SK-N-SH (cell line): ENCODE results near the gene PARVG. TPM values are rescaled to one million over a fixed set of nuclear protein-coding genes. Genes with fewer than 3 reads are reported as not detected.
A peak's percentile ranks its signal among the peaks of the same experiment; 100 is the strongest.

Experiments used
- CTCF ChIA-PET: fragments of 300-600, 350-600 bp; formaldehyde crosslinking; extraction: SDS; loops from one replicate; lab custom pipeline; 2021; lab: Yijun Ruan, JAX
- POLR2A ChIA-PET: fragments of 350-600 bp; sonication (Branson Sonifier 250); formaldehyde crosslinking; extraction: SDS; loops from one replicate; lab custom pipeline; 2020; ENCODE audit warnings: antibody characterized with exemption, inconsistent platforms; lab: Yijun Ruan, JAX
- DNase-seq: peaks from one replicate; pipeline ENCODE4 v3.0.0; 2012
- H2AFZ ChIP-seq: fragments of 200-600 bp; sonication (generic); 2 replicates; pipeline ENCODE4 v1.8.1; 2016; ENCODE audit warnings: antibody characterized with exemption, mild to moderate bottlenecking, low read depth
- H3F3A ChIP-seq: fragments of 200-600 bp; sonication (generic); replicated peaks from 2 replicates; pipeline ENCODE3; 2016; ENCODE audit warnings: antibody characterized with exemption, mild to moderate bottlenecking; ENCODE audit not compliant: insufficient read depth
- H3K27ac ChIP-seq, 2 experiments: fragments of 200-500 bp in 1 of 2; fragments of 200-600 bp in 1 of 2; sonication (Bioruptor generic) in 1 of 2; sonication (generic), shearing (Covaris generic) in 1 of 2; 2 replicates each; pipeline versions ENCODE4 v1.5.1 to v1.6.1; 2014 to 2016; ENCODE audit warnings: low read depth in 2 of 2, inconsistent platforms in 1 of 2, low read length in 1 of 2, mild to moderate bottlenecking in 1 of 2, mixed read lengths in 1 of 2
- H3K27me3 ChIP-seq: fragments of 200-600 bp; sonication (generic), shearing (Covaris generic); 2 replicates; pipeline ENCODE4 v1.6.1; 2016; ENCODE audit warnings: mixed run types; ENCODE audit not compliant: insufficient read depth
- H3K36me3 ChIP-seq, 2 experiments: fragments of 200-500 bp in 1 of 2; fragments of 200-600 bp in 1 of 2; sonication (Bioruptor generic) in 1 of 2; sonication (generic) in 1 of 2; replicated peaks in 1 of 2; 2 replicates each; pipeline versions ENCODE3 to v1.5.1; 2014 to 2016; ENCODE audit warnings: low read length in 1 of 2, mild to moderate bottlenecking in 1 of 2; ENCODE audit not compliant: insufficient read depth in 2 of 2, control insufficient read depth in 1 of 2
- H3K4me1 ChIP-seq, 2 experiments: fragments of 200-500 bp in 1 of 2; fragments of 200-600 bp in 1 of 2; sonication (Bioruptor generic) in 1 of 2; sonication (generic), shearing (Covaris generic) in 1 of 2; 2 replicates each; pipeline versions ENCODE4 v1.5.1 to v1.6.1; 2014 to 2016; ENCODE audit warnings: low read depth in 1 of 2, low read length in 1 of 2, mixed run types in 1 of 2; ENCODE audit not compliant: insufficient read depth in 2 of 2, control insufficient read depth in 1 of 2
- H3K4me2 ChIP-seq: fragments of 200-600 bp; sonication (generic), shearing (Covaris generic); 2 replicates; pipeline ENCODE4 v1.6.1; 2017; ENCODE audit warnings: mixed run types
- H3K4me3 ChIP-seq, 2 experiments: fragments of 200-500 bp in 1 of 2; fragments of 200-600 bp in 1 of 2; sonication (Bioruptor generic) in 1 of 2; sonication (generic), shearing (Covaris generic) in 1 of 2; 2 replicates each; pipeline versions ENCODE4 v1.5.1 to v1.8.1; 2014 to 2016; ENCODE audit warnings: low read depth in 2 of 2, inconsistent platforms in 1 of 2, low read length in 1 of 2, mild to moderate bottlenecking in 1 of 2, mixed read lengths in 1 of 2, moderate library complexity in 1 of 2
- H3K79me2 ChIP-seq: fragments of 200-600 bp; sonication (generic); 2 replicates; pipeline ENCODE4 v1.8.1; 2017; ENCODE audit warnings: mild to moderate bottlenecking; ENCODE audit not compliant: insufficient read depth
- H3K9ac ChIP-seq: fragments of 200-600 bp; sonication (generic); 2 replicates; pipeline ENCODE4 v1.6.1; 2017; ENCODE audit warnings: mixed run types
- H3K9me2 ChIP-seq: fragments of 200-600 bp; sonication (generic); 2 replicates; pipeline ENCODE4 v1.6.1; 2017; ENCODE audit warnings: mixed run types
- H3K9me3 ChIP-seq: fragments of 200-600 bp; sonication (generic); 2 replicates; pipeline ENCODE4 v1.6.1; 2017; ENCODE audit warnings: mixed run types, mild to moderate bottlenecking, moderate library complexity
- H4K20me1 ChIP-seq: fragments of 200-600 bp; sonication (generic); 2 replicates; pipeline ENCODE4 v1.6.1; 2017; ENCODE audit warnings: mild to moderate bottlenecking, mixed run types; ENCODE audit not compliant: insufficient read depth
- CHD2 ChIP-seq: fragments of 150-350 bp; IDR thresholded peaks from 2 replicates; pipeline ENCODE4 v1.6.1; 2018; ENCODE audit warnings: low read length; ENCODE audit not compliant: partially characterized antibody
- CTCF ChIP-seq: fragments of 200-600 bp; sonication (generic); IDR thresholded peaks from 2 replicates; pipeline ENCODE4 v1.6.1; 2017; ENCODE audit warnings: antibody characterized with exemption, mild to moderate bottlenecking, moderate library complexity
- FOSL2 ChIP-seq: IDR thresholded peaks from 2 replicates; pipeline ENCODE4 v1.4.0; 2012; ENCODE audit warnings: low read depth, mild to moderate bottlenecking, moderate library complexity, borderline replicate concordance
- FOXJ3 ChIP-seq: sonication (generic); formaldehyde crosslinking; IDR thresholded peaks from 2 replicates; pipeline ENCODE4 v1.5.1; 2020; ENCODE audit warnings: mild to moderate bottlenecking, missing genetic modification reagents
- FOXM1 ChIP-seq: IDR thresholded peaks from 2 replicates; pipeline ENCODE4 v1.4.0; 2012; ENCODE audit warnings: low read depth, mild to moderate bottlenecking
- GATA2 ChIP-seq: sonication (generic); formaldehyde crosslinking; IDR thresholded peaks from 2 replicates; pipeline ENCODE4 v1.5.0; 2020; ENCODE audit warnings: mild to moderate bottlenecking, missing genetic modification reagents
- MEF2A ChIP-seq: IDR thresholded peaks from 2 replicates; pipeline ENCODE4 v1.4.0; 2012; ENCODE audit warnings: low read depth, borderline replicate concordance
- MXI1 ChIP-seq: IDR thresholded peaks from 2 replicates; pipeline ENCODE4 v1.6.1; 2012; ENCODE audit warnings: mild to moderate bottlenecking, low read depth, low read length, improper control_type of control experiment
- NRF1 ChIP-seq: IDR thresholded peaks from 2 replicates; pipeline ENCODE4 v1.6.1; 2012; ENCODE audit warnings: low read depth, mild to moderate bottlenecking, low read length
- RCOR1 ChIP-seq: fragments of 150-350 bp; IDR thresholded peaks from 2 replicates; pipeline ENCODE4 v1.6.1; 2017; ENCODE audit warnings: antibody characterized with exemption, low read length
- REST ChIP-seq: IDR thresholded peaks from 2 replicates; pipeline ENCODE4 v1.6.1; 2012; ENCODE audit warnings: mild to moderate bottlenecking, low read depth, low read length, moderate library complexity
- RFX5 ChIP-seq: IDR thresholded peaks from 2 replicates; pipeline ENCODE4 v1.6.1; 2012; ENCODE audit warnings: mild to moderate bottlenecking, improper control_type of control experiment, low read length
- RXRA ChIP-seq: IDR thresholded peaks from 2 replicates; pipeline ENCODE4 v1.4.0; 2012; ENCODE audit warnings: low read depth, mild to moderate bottlenecking, borderline replicate concordance
- TAF1 ChIP-seq: IDR thresholded peaks from 2 replicates; pipeline ENCODE4 v1.6.1; 2012; ENCODE audit warnings: low read depth, mild to moderate bottlenecking, low read length, moderate library complexity, borderline replicate concordance
- TEAD4 ChIP-seq: IDR thresholded peaks from 2 replicates; pipeline ENCODE4 v1.4.0; 2012; ENCODE audit warnings: mild to moderate bottlenecking, borderline replicate concordance; ENCODE audit not compliant: insufficient read depth
- WGBS: methylation state at CpG from one replicate; pipeline ENCODE4 v1.1.6; 2017; ENCODE audit warnings: low lambda C conversion rate; 5-methylcytosine and 5-hydroxymethylcytosine counted together
- polyA plus RNA-seq, 3 experiments: library from polyadenylated mRNA; depleted of rRNA; stranded (reverse); fragments of >200 nt; gene quantifications; 2 replicates each; pipeline ENCODE4 v1.2.3, GENCODE V29; 2012
- TF ChIP-seq, protein P1 (sequence below): IDR thresholded peaks from 2 replicates; pipeline ENCODE4 v1.4.0; 2012; ENCODE audit warnings: low read depth, borderline replicate concordance
- TF ChIP-seq, protein P2 (sequence below): fragments of 150-350 bp; IDR thresholded peaks from 2 replicates; pipeline ENCODE4 v1.6.1; 2017; ENCODE audit warnings: antibody characterized with exemption, low read length, low read depth, borderline replicate concordance

PARVG gene
- polyA plus RNA-seq, 1 of the 3 experiments (the other 2 are of a cell fraction): 0.05 TPM

DNA sequence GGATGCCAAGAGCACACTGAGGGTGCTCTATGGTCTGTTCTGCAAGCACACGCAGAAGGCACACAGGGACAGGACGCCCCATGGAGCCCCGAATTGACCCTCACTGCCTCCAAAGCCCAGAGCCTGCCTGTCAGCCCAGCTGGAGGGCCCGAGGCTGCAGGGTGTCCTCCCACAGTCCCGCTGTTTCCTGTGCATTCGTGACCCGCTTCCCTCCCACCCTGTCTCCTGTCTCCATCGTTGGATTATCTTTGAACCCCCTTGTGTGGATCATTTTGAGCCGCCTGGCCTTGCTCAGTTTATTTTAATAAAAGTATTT lies 25.6 kb downstream of the PARVG start (continued):
- no peak for TF ChIP-seq GATA2 (CRISPR knock-in tag)
- TF ChIP-seq FOXM1: no peak
- TF ChIP-seq FOSL2: no peak
- TF ChIP-seq REST: no peak
- TF ChIP-seq RXRA: no peak
- no peak for TF ChIP-seq MEF2A
- TF ChIP-seq NRF1: no peak
- TF ChIP-seq, protein P1, sequence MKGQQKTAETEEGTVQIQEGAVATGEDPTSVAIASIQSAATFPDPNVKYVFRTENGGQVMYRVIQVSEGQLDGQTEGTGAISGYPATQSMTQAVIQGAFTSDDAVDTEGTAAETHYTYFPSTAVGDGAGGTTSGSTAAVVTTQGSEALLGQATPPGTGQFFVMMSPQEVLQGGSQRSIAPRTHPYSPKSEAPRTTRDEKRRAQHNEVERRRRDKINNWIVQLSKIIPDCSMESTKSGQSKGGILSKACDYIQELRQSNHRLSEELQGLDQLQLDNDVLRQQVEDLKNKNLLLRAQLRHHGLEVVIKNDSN: no peak

DNA sequence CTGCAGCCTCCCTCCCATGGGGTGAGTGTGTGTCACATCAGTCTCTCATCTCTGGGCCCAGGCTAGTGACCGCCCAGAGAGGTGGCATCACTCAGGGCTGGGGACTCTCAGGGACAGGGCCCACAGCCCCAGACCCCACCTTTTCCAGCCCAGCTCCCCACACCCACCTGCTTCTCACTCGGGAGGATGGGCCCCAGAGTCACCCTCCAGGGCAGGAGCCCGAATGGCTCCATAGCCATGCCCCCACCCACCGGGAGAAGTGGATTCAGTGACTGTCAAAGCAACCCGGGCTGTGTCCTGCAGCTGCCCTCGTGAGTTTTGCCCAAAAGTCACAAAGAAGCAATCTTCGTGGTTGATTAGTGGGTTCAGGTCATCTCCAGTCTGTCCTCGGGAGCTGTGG lies 26.0 kb downstream of the PARVG start:
- Histone ChIP-seq H3K9ac (no peak overlapping the region), H3K9me2 (no peaks in the 10 kb centered on the region), H3K4me2 (no peak overlapping the region), H4K20me1 (no peaks in the 10 kb centered on the region), H3K4me1 (peaks cover 0 to 4% of the 10 kb centered on the region in 2 experiments; a peak in 1 of 4 replicates), H3K79me2 (no peaks in the 10 kb centered on the region), H3K4me3 (no peak overlapping the region), H3K27ac (no peak overlapping the region), H3F3A (no peaks in the 10 kb centered on the region), H3K27me3 (no peaks in the 10 kb centered on the region), H3K9me3 (no peaks in the 10 kb centered on the region; the same call in 1 of the 2 replicates), H3K36me3 (no peaks in the 10 kb centered on the region), H2AFZ (no peak overlapping the region)
- ChIA-PET CTCF (no interaction called here), POLR2A (no interaction called here)
- peak; percentile 13 for DNase-seq
- TF ChIP-seq TEAD4 (no peak), FOXJ3 (CRISPR knock-in tag) (no peak), FOSL2 (no peak)
- WGBS: 42% methylated on average over 5 of the region's 8 CpGs

DNA sequence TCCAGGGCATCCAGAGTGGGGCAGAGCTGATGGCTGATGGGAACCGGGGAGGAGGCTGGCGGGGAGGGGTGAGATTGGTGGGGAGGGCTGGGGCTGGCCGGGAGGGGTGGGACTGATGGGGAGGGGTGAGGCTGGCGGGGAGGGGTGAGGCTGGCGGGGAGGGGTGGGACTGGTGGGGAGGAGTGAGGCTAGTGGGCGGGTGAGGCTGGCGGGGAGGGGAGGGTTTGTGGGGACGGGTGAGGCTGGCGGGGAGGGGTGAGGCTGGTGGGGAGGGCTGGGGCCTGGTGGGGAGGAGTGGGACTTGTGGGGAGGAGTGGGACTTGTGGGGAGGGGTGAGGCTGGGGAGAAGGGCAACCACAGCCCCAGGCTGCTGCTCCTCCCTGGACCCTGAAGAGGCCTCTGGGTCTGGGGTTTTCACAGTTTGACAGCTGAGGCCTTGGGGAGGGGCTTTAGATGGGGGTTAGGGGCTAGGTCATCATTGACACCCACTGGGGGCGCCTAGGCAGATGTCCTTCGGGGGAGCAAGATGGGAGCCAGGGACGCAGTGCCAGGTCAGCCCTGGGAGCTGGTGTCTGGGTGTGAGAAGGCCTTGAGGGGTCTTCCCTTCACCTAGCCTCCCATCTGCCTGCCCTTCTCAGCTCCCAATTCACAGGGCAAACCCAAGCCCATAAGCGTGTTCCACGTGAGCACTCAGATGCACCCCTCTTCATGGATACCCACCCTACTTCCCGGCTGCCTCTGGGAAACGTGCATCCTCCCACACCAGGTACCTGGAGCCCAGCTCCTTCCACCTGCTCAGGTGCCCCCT lies 26.7 kb downstream of the PARVG start:
- no peaks in the 10 kb centered on the region for H3F3A ChIP-seq
- H3K9me3 ChIP-seq: no peaks in the 10 kb centered on the region; the same call in 1 of the 2 replicates
- DNase-seq: peak; percentile 13
- ChIA-PET CTCF (interaction anchor here (0.8 to 1.8 kb wide), 2 partner anchors 11 to 55 kb away, joined by 3 to 5 read pairs; no protein-coding TSS in a partner anchor), POLR2A (no interaction called here)
- no peaks in the 10 kb centered on the region; a peak in 1 of 4 replicates for H3K4me1 ChIP-seq
- H3K27ac ChIP-seq: no peak overlapping the region
- H3K4me2 ChIP-seq: no peak overlapping the region
- no peaks in the 10 kb centered on the region for H3K27me3 ChIP-seq
- no peak overlapping the region for H2AFZ ChIP-seq
- H4K20me1 ChIP-seq: no peaks in the 10 kb centered on the region
- no peaks in the 10 kb centered on the region for H3K36me3 ChIP-seq
- H3K9me2 ChIP-seq: no peaks in the 10 kb centered on the region
- 65% methylated on average over 10 of the region's 16 CpGs for WGBS
- no peak overlapping the region for H3K9ac ChIP-seq
- H3K4me3 ChIP-seq: no peak overlapping the region
- H3K79me2 ChIP-seq: no peaks in the 10 kb centered on the region
- TF ChIP-seq RXRA (no peak), RFX5 (no peak), RCOR1 (no peak), CHD2 (no peak), CTCF (no peak), TAF1 (no peak), MEF2A (no peak), MXI1 (no peak), FOXM1 (no peak)
- TF ChIP-seq, protein P2, sequence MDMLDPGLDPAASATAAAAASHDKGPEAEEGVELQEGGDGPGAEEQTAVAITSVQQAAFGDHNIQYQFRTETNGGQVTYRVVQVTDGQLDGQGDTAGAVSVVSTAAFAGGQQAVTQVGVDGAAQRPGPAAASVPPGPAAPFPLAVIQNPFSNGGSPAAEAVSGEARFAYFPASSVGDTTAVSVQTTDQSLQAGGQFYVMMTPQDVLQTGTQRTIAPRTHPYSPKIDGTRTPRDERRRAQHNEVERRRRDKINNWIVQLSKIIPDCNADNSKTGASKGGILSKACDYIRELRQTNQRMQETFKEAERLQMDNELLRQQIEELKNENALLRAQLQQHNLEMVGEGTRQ: no peak
